Measurements from ENCODE around the gene FLOT2.

GRCh38 chr17:28895794-28896447 is 1.6 kb downstream of the FLOT2 start:
- TF ChIP-seq CTCF (IDR thresholded peaks at IDR 0.05), result no peak
- TF ChIP-seq EZH2 (IDR thresholded peaks at IDR 0.05), result no peak

Data from neural progenitor cell (in vitro differentiated cells).